Suprapubic skin (tissue), 4 donors: ENCODE data around the gene RPH3AL.
"Not testable (repeated sequence)": the region's sequence is repeated elsewhere in the genome, so short reads cannot be mapped to it uniquely, and the experiment has no call there.

Experiments used
- EP300 ChIP-seq: sonication (generic); formaldehyde crosslinking; IDR thresholded peaks from one replicate; pipeline ENCODE4 v1.6.1; 2017; ENCODE audit warnings: antibody characterized with exemption
- POLR2A ChIP-seq, 2 donors: fragments of 450-650 bp; IDR thresholded peaks; one replicate each; pipeline ENCODE4 v1.6.1; 2017; ENCODE audit warnings: antibody characterized with exemption in 2 of 2, mild to moderate bottlenecking in 2 of 2, moderate library complexity in 2 of 2
- POLR2AphosphoS5 ChIP-seq, 3 donors: sonication (generic); formaldehyde crosslinking; IDR thresholded peaks; one replicate each; pipeline ENCODE4 v1.6.1; 2017; ENCODE audit warnings: antibody characterized with exemption in 3 of 3
- TF ChIP-seq, protein P1 (sequence below), 2 donors: fragments of 200-600 bp in 1 of 2; fragments of 450-650 bp in 1 of 2; sonication (generic) in 1 of 2; IDR thresholded peaks; one replicate each; pipeline ENCODE4 v1.5.1; 2016 to 2019; ENCODE audit warnings: antibody characterized with exemption in 2 of 2, mild to moderate bottlenecking in 1 of 2, moderate library complexity in 1 of 2

DNA sequence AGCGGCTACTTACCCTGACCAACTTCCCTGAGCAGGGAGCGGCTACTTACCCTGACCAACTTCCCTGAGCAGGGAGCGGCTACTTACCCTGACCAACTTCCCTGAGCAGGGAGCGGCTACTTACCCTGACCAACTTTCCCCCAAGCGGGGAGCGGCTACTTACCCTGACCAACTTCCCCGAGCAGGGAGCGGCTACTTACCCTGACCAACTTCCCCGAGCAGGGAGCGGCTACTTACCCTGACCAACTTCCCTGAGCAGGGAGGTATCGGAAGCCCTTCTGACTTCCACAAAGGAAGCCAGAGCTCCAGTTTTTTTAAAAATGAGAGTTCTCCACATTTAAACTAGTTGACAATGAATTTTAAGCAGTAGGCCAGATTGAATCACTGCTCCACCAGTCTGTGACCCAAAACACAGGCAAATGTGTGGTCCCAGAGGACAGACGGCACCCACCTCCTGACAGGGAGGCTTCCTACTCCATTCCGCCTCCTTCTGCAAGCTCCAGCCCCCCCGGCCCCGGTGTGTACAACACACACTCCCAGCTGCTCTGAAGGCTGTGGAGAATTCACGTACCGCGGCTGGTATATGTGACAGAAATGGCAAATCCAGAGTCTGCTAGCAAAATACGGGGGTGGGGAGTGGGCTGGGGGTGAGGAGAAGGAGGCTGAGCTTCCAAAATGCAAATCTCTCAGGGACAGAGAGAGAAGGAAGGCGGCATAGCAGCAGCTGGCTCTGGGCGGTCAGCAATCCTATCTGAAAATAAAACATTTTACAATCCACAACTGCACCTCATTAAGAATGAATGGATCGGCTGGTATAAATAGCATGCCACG, 118.2 kb downstream of the RPH3AL start:
- TF ChIP-seq, protein P1, sequence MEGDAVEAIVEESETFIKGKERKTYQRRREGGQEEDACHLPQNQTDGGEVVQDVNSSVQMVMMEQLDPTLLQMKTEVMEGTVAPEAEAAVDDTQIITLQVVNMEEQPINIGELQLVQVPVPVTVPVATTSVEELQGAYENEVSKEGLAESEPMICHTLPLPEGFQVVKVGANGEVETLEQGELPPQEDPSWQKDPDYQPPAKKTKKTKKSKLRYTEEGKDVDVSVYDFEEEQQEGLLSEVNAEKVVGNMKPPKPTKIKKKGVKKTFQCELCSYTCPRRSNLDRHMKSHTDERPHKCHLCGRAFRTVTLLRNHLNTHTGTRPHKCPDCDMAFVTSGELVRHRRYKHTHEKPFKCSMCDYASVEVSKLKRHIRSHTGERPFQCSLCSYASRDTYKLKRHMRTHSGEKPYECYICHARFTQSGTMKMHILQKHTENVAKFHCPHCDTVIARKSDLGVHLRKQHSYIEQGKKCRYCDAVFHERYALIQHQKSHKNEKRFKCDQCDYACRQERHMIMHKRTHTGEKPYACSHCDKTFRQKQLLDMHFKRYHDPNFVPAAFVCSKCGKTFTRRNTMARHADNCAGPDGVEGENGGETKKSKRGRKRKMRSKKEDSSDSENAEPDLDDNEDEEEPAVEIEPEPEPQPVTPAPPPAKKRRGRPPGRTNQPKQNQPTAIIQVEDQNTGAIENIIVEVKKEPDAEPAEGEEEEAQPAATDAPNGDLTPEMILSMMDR (IDR thresholded peaks at IDR 0.05) = not testable (repeated sequence)
- TF ChIP-seq POLR2AphosphoS5 (IDR thresholded peaks at IDR 0.05); POLR2A (IDR thresholded peaks at IDR 0.05); EP300: not testable (repeated sequence)
